ENCODE measurements around the gene SCD5.

GRCh38 chr4:82667761-82668480, 130.7 kb downstream of the SCD5 start:
- no peak for TF ChIP-seq ZNF507 (tag; conservative IDR thresholded peaks at IDR 0.05)
- TF ChIP-seq MEF2D (tag; conservative IDR thresholded peaks at IDR 0.05; ENCODE audit: low read depth), result no peak
- TF ChIP-seq ZNF785 (CRISPR knock-in tag; IDR thresholded peaks at IDR 0.05), result no peak
- TF ChIP-seq CTCF (IDR thresholded peaks at IDR 0.05 in 2 of 3, conservative IDR thresholded peaks at IDR 0.05 in 1 of 3; ENCODE audit: insufficient read depth in 2 of 3, low read depth in 1 of 3, low read length in 3 of 3), result no peak
